Measurements from ENCODE around the gene BTRC.

DNA sequence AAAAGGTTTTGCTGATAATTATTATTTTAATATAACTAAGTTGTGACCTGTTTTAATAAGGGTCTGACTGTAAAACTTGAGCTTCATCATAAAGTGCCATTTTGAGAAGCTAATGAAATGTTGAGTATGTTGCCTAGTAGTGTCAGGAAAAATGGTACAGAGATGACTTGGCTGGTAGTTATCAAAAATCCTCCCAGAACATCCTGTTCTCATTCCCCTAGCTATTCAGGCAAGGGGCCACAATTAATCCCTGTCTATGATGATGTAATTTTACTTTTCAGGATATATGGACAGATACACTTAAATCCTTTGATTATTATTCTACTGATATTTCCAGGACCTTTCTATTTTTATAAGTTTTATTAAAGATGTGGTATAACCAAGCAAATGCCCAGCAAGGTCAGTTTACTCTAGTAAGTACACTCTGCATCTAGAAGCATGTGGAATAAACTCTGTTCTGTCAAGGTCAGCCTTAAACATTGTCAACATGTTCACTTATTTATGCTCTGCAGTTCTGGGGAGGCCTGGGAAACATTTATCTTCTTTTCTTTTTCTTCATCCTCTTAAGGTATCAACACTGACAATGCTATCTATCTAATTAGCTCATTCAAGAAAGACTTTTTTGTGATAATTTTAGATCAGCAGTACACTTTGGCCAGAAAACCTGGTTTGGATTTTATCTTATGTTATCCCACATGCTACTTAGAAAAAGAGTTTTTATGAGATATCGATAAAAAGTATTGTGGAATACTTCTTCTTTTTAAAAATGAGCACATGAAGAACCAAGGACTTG lies 32.1 kb downstream of the BTRC start:
- TF ChIP-seq EZH2 (IDR thresholded peaks at IDR 0.05; ENCODE audit: insufficient read depth, poor library complexity, severe bottlenecking): no peak
- TF ChIP-seq EZH2phosphoT487 (IDR thresholded peaks at IDR 0.05; ENCODE audit: insufficient read depth, low read depth): no peak
